Fibroblast of lung (primary cell): ENCODE data around the gene SPSB2. TPM values are rescaled to one million over a fixed set of nuclear protein-coding genes. Genes with fewer than 3 reads are reported as not detected.
A peak's percentile ranks its signal among the peaks of the same experiment; 100 is the strongest.

Source experiments
- DNase-seq, 2 donors: peaks; one replicate each; pipeline versions ENCODE4 v3.0.0 to v3.0.0-alpha.2; 2010; ENCODE audit warnings: low read depth in 2 of 2
- H2AFZ ChIP-seq: 2 replicates; pipeline ENCODE4 v1.5.1; 2012; ENCODE audit warnings: low read length, control low read depth, inconsistent platforms
- H3K27ac ChIP-seq: 2 replicates; pipeline ENCODE4 v1.5.1; 2011; ENCODE audit warnings: low read length, control low read depth; ENCODE audit not compliant: insufficient read depth
- H3K27me3 ChIP-seq: 2 replicates; pipeline ENCODE4 v1.5.1; 2011; ENCODE audit warnings: mild to moderate bottlenecking, low read length; ENCODE audit not compliant: control insufficient read depth, insufficient read depth
- H3K36me3 ChIP-seq: 2 replicates; pipeline ENCODE4 v1.5.1; 2011; ENCODE audit warnings: low read length; ENCODE audit not compliant: control insufficient read depth, insufficient read depth
- H3K4me1 ChIP-seq: 2 replicates; pipeline ENCODE4 v1.5.1; 2011; ENCODE audit warnings: low read length; ENCODE audit not compliant: control insufficient read depth, insufficient read depth; ENCODE audit errors: extremely low read depth
- H3K4me2 ChIP-seq: 2 replicates; pipeline ENCODE4 v1.5.1; 2011; ENCODE audit warnings: low read length, control low read depth; ENCODE audit not compliant: insufficient read depth; ENCODE audit errors: extremely low read depth
- H3K4me3 ChIP-seq, 4 experiments: fragments of 200-600 bp in 1 of 4; sonication (generic) in 1 of 4; replicated peaks in 1 of 4; 2 replicates each; pipeline ENCODE4 v1.5.1; 2011 to 2016; ENCODE audit warnings: low read length in 4 of 4, low read depth in 3 of 4, mild to moderate bottlenecking in 3 of 4, control low read depth in 2 of 4, inconsistent platforms in 1 of 4, mixed read lengths in 1 of 4; ENCODE audit not compliant: insufficient read depth in 1 of 4; ENCODE audit errors: control extremely low read depth in 1 of 4
- H3K79me2 ChIP-seq: 2 replicates; pipeline ENCODE4 v1.5.1; 2012; ENCODE audit warnings: mild to moderate bottlenecking, low read length, inconsistent platforms; ENCODE audit not compliant: control insufficient read depth, insufficient read depth
- H3K9ac ChIP-seq: 2 replicates; pipeline ENCODE4 v1.5.1; 2011; ENCODE audit warnings: mild to moderate bottlenecking, low read length, control low read depth; ENCODE audit not compliant: insufficient read depth
- H3K9me3 ChIP-seq: 2 replicates; pipeline ENCODE4 v1.5.1; 2012; ENCODE audit warnings: low read depth, low read length; ENCODE audit not compliant: control insufficient read depth, insufficient read depth
- H4K20me1 ChIP-seq: 2 replicates; pipeline ENCODE4 v1.5.1; 2011; ENCODE audit warnings: low read length; ENCODE audit not compliant: control insufficient read depth, insufficient read depth; ENCODE audit errors: extremely low read depth
- EZH2 ChIP-seq: IDR thresholded peaks from 2 replicates; pipeline ENCODE4 v1.5.1; 2012; ENCODE audit warnings: low read length, control low read depth, mild to moderate bottlenecking; ENCODE audit errors: missing control alignments
- polyA plus RNA-seq, 2 donors: library from polyadenylated mRNA; depleted of rRNA in 1 of 2; stranded (reverse) in 1 of 2; unstranded in 1 of 2; fragments of >200 nt; gene quantifications; 2 replicates each; pipeline ENCODE4 v1.2.1, GENCODE V29; 2011 to 2012; ENCODE audit warnings: missing spikeins in 1 of 2
- total RNA-seq: library from RNA; depleted of rRNA; stranded (reverse); fragments of >200 nt; gene quantifications from 2 replicates; pipeline ENCODE4 v1.2.1, GENCODE V29; 2014
- TF ChIP-seq, protein P1 (sequence below), 2 donors: IDR thresholded peaks in 1 of 2; conservative IDR thresholded peaks in 1 of 2; 1 replicate in 1 of 2; 2 replicates in 1 of 2; pipeline ENCODE4 v1.5.1; 2011 to 2012; ENCODE audit warnings: low read length in 2 of 2, control low read depth in 1 of 2, inconsistent platforms in 1 of 2, low read depth in 1 of 2, mild to moderate bottlenecking in 1 of 2

SPSB2 gene
- total and polyA plus RNA-seq, 2 donors (not counting 1 experiment from before 2014, with no cell fraction given), result 1.8 to 12.7 TPM

DNA sequence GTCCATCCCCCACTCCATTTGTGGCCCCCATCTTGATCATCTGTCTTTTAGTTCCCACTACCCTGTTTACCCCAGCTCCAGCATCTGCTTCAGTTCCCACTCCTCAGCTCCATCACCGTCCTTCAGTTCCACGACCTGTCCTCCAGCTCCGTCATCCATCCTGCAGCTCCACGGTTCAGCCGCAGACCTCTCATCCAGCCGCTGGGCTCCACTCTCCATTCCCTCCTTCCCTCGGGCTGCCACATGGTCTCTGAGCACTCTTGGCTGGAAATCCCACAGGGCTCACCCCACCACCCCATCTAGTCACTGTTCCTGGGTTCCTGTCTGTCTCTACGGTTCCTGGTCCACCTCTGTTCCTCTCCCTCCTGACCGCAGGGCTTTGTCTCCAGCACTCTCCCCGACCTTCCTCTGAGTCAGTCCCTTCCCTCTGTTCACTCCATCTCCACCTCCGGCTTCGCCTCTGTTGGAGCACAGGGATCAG is 48.2 kb downstream of the SPSB2 start:
- peak overlapping the region; percentile 2 for H3K27ac ChIP-seq
- H2AFZ ChIP-seq, result no peak overlapping the region
- H3K4me2 ChIP-seq, result peak overlapping the region; percentile 39
- H3K79me2 ChIP-seq, result peaks cover 18% of the 10 kb centered on the region
- TF ChIP-seq, protein P1, sequence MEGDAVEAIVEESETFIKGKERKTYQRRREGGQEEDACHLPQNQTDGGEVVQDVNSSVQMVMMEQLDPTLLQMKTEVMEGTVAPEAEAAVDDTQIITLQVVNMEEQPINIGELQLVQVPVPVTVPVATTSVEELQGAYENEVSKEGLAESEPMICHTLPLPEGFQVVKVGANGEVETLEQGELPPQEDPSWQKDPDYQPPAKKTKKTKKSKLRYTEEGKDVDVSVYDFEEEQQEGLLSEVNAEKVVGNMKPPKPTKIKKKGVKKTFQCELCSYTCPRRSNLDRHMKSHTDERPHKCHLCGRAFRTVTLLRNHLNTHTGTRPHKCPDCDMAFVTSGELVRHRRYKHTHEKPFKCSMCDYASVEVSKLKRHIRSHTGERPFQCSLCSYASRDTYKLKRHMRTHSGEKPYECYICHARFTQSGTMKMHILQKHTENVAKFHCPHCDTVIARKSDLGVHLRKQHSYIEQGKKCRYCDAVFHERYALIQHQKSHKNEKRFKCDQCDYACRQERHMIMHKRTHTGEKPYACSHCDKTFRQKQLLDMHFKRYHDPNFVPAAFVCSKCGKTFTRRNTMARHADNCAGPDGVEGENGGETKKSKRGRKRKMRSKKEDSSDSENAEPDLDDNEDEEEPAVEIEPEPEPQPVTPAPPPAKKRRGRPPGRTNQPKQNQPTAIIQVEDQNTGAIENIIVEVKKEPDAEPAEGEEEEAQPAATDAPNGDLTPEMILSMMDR (conservative IDR thresholded peaks at IDR 0.05 in 1 of 2, IDR thresholded peaks at IDR 0.05 in 1 of 2; ENCODE audit: low read depth in 1 of 2, low read length in 2 of 2), result no peak
- TF ChIP-seq EZH2, result no peak
- peaks cover 7% of the 10 kb centered on the region for H3K36me3 ChIP-seq
- peak in 1 of 2 donors; percentile 71 for DNase-seq
- peaks cover 24% of the 10 kb centered on the region for H3K4me1 ChIP-seq
- H3K4me3 ChIP-seq, result peak overlapping the region in 2 of 4 experiments; percentile 38 to 48
- no peaks in the 10 kb centered on the region for H4K20me1 ChIP-seq
- H3K27me3 ChIP-seq, result peaks cover 2% of the 10 kb centered on the region
- no peaks in the 10 kb centered on the region for H3K9me3 ChIP-seq
- no peak overlapping the region for H3K9ac ChIP-seq

DNA sequence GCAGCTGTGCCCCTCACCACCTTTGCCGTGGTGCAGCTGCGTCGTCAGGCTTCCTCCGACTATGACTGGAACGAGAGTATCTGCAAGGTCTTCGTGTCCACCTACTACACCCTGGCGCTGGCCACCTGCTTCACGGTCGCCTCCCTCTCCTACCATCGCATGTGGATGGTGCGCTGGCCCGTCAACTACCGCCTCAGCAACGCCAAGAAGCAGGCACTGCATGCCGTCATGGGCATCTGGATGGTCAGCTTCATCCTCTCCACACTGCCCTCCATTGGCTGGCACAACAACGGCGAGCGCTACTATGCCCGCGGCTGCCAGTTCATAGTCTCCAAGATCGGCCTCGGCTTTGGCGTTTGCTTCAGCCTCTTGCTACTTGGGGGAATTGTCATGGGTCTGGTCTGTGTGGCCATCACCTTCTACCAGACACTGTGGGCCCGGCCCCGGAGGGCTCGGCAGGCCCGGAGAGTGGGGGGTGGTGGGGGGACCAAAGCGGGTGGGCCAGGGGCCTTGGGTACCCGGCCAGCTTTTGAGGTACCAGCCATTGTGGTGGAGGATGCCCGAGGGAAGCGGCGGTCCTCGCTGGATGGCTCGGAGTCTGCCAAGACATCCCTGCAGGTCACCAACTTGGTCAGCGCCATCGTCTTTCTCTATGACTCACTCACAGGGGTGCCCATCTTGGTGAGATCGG is 48.9 kb downstream of the SPSB2 start:
- TF ChIP-seq, protein P1 (conservative IDR thresholded peaks at IDR 0.05 in 1 of 2, IDR thresholded peaks at IDR 0.05 in 1 of 2; ENCODE audit: low read depth in 1 of 2, low read length in 2 of 2), result no peak
- TF ChIP-seq EZH2, result no peak
- H3K27ac ChIP-seq, result no peak overlapping the region
- H3K9ac ChIP-seq, result no peak overlapping the region
- H3K4me1 ChIP-seq, result peaks cover 24% of the 10 kb centered on the region
- H3K36me3 ChIP-seq, result peaks cover 6% of the 10 kb centered on the region
- peaks cover 2% of the 10 kb centered on the region for H3K27me3 ChIP-seq
- H3K9me3 ChIP-seq, result no peaks in the 10 kb centered on the region
- no peak overlapping the region for H3K4me3 ChIP-seq
- H2AFZ ChIP-seq, result no peak overlapping the region
- H3K79me2 ChIP-seq, result peaks cover 11% of the 10 kb centered on the region
- H3K4me2 ChIP-seq, result no peak overlapping the region
- H4K20me1 ChIP-seq, result no peaks in the 10 kb centered on the region
- DNase-seq, result no peak

DNA sequence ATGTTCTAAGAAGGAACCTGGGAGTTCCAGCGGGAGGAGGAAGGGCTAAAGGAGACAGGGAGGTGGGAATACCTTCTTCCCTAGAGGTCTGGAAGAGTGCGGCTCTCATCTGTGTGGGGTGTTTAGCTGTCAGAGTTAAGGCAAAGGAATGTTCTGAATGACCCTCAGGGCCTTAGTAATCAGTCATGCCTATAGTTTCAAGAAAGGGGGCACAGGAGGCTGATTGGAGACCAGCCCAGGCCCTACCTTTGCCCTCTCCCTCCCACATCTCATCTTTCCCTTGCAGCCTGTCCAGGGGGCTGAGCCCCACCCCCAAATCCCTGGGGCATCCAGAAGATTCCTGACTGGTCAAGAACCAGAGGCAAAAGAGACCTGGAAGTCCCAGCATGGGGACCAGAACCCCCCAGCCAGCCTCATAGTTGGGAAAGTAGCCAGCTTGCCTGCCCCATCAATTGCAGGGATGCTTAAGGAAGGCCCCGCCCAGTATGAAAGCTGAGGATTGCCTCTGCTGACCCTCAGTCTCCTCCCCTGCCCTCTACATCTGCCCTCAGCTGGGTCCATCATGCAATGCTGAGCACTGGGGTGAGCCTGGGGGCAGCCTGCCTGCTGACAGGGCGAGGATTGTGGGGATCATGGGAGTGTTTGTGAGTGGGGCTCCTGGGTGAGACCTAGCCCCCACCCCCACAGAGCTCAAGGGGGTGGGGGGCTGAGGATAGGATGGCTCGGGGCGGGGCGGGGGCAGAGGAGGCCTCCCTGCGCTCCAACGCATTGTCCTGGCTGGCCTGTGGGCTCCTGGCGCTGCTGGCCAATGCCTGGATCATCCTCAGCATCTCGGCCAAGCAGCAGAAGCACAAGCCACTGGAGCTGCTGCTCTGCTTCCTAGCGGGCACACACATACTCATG is 49.7 kb downstream of the SPSB2 start:
- no peak for DNase-seq
- Histone ChIP-seq H3K9me3 (no peaks in the 10 kb centered on the region), H3K4me2 (no peak overlapping the region), H4K20me1 (no peaks in the 10 kb centered on the region), H3K4me3 (no peak overlapping the region), H3K36me3 (peaks cover 6% of the 10 kb centered on the region), H2AFZ (no peak overlapping the region), H3K27me3 (peaks cover 2% of the 10 kb centered on the region), H3K27ac (no peak overlapping the region), H3K79me2 (peaks cover 3% of the 10 kb centered on the region), H3K4me1 (peaks cover 24% of the 10 kb centered on the region), H3K9ac (no peak overlapping the region)
- TF ChIP-seq, protein P1 (conservative IDR thresholded peaks at IDR 0.05 in 1 of 2, IDR thresholded peaks at IDR 0.05 in 1 of 2; ENCODE audit: low read depth in 1 of 2, low read length in 2 of 2), result no peak
- TF ChIP-seq EZH2, result no peak
